Measurements from ENCODE around the gene UBE2G2. TPM values are rescaled to one million over a fixed set of nuclear protein-coding genes. Genes with fewer than 3 reads are reported as not detected.

Gene UBE2G2, protein sequence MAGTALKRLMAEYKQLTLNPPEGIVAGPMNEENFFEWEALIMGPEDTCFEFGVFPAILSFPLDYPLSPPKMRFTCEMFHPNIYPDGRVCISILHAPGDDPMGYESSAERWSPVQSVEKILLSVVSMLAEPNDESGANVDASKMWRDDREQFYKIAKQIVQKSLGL
- total RNA-seq = 80.2 TPM

DNA sequence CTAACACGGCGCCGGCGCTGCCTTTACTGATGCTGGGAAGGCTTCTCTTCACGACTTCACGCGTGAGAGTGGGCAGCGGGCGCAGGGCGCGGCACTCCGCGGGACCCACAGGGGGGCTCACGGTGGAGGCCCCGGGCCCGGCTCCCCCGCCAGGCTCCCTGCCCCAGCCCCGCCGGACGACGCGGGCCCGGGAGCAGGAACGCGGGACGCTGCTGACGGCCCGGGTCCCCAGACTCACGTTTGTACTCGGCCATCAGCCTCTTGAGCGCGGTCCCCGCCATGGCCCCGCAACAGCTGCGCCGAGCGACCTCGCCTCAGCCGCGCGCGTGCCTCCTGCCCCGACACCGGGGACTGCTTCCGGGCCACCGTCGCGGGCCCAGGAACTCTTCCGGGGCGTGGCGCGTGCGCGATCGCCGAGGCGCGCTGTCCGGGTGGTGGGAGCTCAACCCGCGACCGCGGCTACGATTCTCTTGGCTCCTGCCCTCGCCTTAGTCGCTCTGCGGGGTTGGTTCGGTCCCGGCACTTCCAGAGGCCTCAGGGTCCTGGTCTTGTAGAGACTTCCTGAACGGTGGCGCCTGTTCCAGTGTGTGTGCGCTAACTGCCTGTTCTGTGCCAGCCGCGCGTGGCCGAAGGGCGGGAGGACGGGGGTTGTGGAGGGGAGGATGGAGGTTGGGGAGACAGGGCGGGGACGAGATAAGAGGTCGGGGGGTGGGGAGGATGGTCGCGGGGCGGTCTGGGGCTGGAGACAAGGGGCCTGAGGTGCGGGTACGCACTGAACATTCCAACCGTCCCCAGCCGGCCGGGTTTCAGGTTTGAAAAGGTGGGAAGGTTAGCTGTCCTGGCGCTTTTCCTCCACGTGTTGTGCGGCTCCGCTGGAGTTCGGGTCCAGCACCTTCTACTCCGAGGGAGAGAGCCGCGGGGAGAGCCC, at the start of gene UBE2G2:
TSS of gene UBE2G2 (minus strand) at position 353 of the 928 bp plus-strand sequence. CDS start at position 281, 72 bp downstream.
- DNase-seq = peak; percentile 92

DNA sequence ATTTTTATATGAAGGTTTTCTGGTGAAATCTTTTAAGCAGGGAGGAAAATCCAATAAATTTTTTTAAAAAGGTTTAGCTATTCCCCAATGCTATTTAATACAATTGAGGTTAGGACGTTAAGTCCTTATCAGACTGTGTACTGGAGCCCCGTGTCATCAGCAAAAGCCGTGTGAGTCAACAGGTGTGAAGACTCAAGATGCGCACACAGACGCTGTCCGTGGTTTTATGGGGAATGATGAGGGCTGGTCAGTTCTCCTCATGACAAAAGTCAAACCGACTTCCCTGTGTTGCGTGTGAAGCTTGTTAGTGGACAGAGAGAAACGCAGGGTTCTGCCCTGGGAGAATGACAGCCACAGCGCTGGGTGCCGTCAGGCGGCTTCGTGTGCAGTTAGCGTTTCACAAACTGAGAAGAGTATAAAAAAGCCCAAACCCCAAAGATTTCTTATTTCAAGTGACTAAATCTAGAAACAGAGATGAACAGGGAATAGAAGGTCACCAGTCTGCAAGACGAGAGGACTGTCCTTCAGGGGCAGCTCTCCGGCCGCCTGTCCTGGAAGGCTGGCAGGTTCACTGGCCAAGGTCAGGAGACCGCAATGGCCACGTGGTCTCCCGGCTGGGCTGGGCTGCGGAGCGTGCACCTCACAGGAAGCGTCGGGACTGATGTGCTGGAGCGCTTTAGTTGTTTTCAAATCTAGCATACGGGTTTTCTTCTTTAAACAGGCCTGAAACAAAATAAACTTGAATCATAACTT, 49.5 kb upstream of the UBE2G2 start:
- DNase-seq = no peak

DNA sequence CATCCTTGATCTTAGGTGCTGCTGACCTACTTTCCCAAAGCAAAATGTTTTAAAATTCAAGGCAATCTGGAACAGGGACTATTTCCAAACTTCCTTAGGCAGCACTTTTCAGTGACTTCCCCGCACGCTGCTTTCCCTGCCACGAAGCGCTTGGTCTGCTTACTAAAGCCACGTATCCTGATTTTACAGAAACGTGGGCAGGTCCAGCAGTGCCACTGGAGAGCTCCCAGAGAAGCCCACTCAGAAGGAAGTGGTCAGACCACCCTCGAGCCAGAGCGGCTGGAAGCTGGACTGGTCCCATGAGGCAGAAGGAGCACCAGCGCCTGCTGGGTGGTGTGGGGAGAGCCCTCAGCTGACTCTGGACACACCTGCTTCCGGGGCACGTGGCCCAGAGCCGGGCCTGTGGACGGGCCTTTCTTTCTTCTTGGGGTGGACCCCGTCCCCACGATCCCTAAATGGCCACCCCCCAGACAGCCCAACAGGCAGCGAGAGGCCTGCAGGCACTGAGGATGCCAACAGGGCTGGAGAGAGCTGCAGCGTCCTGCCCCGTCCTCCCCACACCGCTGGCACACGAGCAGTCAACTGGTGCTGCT, 48.7 kb upstream of the UBE2G2 start:
- DNase-seq = no peak

DNA sequence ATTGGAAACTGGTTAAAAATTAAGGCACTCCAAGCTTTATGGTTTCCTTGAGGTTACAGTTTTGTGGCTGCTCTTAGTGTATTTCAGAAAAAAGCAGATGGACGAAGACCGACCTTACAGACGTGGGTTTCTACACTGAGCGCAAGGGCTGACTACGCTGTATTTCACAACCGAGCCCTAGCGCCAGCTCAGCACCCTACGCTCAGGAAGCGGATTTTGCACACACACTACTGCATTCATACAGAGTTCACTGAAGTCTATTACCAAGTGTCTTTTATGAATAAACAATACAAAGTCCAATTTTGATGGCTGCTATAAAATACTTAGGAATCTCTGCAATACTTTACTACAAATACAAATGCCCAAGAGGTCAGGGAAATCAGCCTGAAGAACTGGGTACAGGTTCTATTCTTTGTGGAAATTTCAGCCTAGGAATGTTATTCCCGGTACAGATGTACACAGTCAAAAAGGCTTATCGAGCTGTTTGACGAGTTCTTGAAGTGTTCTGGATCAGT, 48.1 kb upstream of the UBE2G2 start:
- DNase-seq = no peak

DNA sequence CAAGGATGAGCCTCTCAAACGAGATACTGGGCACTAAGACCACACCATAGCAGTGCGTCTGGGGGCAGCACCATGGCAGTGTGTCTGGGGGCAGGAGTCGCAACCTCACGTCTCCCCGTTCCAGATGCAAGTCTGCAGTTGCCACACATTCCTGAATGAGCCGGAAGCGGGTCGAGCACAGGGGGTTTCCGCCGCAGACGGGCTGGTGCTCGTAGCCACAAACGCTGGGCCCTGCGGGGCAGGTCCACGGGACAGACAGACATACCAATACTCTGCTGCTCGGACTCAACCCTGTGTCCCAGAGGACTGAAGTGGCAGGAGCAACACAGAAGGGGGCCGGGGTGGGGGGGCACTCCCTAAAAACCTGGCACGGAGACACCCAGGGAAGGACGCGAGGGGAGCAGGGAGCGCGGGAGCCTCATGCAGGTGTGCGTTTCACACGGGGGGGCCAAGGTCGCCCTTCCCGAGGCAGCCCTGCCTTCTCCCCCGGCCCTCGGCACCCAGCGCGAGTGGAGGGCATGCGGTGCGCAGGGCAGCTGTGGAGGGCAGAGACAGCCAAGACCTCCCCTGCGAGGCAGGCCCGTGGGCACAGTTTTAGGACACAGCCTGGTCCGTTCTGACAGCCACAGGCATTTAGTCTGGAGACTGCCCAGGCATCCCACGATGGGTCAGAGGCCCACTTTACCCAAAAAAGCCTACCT, 47.4 kb upstream of the UBE2G2 start:
- DNase-seq = no peak

DNA sequence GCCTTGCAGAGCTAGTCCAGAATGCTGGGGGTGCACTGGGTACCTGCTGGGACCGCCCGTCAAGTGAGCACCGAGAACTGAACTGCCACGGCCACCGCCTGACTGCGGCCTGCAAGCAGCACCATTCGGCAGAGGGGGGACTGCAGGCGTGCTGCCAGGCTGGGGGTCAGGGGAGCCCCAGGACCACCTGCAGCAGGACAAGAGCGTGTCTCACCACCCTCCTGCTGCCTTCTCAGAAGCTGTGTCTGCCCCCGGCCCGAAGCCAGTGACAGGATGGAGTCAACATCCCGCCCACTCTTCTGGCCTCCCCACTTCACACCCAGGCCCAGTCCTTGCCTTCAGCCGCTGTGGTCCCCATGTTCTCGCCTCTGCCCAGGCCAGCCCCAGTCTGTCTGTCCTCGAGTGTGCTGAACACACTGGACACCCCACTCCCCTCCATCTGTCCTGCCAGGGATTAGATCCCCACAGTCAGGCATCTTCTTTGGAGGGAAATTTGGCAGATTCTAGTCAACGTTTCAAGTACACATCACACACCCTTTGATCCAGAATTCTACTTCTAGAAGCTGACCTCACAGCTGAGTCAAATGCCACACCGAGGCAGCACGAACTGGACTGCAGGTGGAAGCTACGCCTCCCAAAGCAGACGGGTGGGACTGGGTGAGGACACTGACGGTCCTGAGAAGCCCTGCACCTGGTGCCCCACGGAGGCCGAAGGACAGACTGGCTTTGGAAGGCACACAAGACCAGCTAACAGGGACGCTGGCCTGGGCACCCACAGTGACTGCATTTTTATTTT, 45.8 kb upstream of the UBE2G2 start:
- DNase-seq = no peak

DNA sequence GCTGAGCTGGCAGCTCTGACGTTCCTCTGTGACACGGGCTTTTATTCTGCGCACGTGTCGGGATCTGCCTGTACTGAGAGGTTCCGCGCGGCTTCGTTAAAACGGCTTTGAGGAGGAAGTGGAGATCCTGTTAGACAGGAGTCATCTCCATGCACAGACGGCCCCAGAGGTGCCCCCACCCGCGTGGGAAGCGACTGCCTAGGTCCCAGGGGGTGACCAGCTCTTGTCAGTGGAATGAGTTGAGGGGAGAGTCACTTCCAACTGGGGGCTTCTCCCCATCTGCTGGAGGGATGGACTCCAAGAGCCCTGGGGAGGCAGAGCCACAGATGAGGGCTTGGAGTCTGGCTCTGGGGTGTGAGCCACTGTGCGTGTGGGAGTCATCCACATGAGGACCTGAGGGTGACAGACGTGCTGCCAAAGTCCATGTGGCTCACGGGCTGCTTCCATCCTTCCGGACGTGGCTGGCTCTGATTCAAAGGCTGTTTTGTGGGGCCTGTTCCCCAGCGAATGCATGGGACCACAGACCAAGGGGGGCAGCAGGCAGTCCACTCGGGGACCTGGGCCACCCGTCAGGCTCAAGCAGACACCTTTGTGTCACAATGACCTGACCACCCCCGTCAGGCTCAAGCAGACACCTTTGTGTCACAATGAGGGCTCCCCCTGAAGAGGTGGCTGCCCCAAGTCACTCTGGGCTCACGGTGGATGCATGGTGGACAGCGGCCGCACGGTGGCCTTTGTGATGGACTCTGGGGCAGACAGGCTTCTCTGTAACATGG, 45.1 kb upstream of the UBE2G2 start:
- DNase-seq = peak; percentile 66

DNA sequence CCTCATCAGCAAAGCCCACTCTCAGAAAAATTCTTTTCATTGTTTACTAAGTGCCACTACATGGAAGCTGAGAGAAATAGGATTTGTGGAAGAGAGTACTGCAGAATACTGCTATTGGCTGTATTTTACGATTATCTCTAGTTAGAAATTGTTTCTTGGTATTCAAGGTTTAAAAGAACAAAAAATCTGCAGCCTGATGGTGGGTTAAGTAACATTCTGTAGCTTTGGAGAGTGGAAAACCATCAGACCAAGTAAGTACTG, 44.5 kb upstream of the UBE2G2 start:
- no peak for DNase-seq

DNA sequence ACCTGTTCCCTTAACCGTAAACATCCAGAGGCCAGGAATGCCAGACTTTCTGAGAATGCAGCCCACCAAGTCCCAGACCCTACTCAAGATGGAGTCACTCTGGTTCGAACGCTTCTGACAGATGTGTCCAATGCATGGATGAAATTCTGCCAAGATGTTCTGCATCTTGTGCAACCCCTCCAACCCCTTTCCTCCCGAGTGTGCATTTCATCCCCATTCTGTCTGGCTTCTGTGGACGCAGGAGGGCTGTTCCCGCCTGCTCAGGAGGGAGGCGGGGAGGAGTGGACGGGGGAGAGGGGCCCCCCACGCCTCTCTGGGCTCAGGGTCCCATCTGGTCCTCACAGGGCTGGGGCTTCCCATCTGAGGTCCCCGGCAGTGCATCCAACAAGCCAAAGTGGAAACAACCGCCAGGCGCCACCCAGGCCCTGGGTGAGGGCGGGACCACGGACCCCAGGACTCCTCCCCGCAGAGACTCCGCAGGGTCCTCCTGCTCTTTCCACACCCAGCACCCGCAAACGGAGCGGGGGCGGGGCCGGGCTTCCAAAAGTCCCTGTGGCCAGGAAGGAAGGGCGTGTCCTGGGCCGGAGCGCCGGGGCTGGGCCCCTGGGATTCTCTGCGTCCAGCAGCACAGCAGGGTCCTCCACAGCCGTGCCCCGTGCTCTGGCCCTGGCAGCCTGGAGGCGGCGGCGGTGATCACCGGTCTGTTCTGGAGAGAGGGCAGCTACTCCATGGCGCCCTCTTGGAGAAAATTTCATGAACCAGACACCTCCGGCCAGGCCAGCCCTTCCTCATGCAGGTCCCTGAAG, 44.0 kb upstream of the UBE2G2 start:
- DNase-seq = peak; percentile 59

DNA sequence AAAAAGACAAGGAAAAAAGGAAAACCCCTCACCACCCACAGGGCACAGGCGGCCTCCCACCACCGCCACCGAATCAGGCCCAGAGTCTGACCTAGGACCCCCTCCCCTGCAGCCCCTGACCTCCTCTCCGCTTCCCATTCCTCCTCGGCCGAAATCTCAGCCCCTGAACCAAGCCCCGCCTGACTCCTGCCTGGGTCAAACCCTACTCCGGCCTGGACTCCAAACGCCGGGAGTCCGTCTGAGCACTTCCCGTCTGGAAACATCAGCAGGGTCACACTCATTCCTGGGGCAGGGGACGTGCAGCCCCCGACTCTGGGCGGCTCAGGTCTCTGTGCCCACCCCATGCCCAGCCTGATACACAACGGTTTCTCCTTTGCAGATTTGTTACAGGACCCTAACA, 42.6 kb upstream of the UBE2G2 start:
- DNase-seq = no peak

DNA sequence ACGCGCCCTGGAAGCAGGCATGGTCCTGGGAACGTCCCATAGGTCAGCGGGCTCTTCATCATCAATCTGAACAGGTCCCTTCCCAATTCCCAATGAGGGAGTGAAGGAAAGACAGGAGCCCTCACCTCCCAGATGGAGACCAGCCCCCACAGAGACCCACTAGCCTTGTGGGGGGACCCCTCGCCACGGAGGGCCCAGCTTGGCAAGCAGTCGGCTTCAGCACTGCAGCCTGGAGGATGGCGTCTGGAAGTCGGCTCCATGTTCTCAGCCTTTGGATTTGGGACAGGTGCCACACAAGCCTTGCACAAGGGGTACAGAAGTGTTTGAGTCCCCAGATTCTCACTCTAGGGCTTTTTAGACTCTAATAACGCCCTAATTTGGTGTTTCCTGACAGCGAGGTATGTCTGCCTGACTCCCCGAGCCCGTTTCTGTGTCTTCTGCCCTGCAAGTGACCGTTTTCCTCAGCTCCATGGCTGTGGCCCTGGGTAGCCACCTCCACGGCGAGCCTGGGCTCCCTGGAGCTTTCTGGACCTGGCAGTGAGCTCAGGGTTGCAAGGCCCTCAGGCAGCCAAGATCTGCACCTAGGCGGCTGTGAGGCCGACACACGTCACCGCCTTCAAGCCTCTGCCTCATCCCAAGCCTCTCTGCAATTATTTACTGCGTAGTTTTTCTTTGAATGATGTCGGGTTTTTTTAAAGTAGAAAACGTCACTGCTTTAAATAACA, 41.3 kb upstream of the UBE2G2 start:
- no peak for DNase-seq

DNA sequence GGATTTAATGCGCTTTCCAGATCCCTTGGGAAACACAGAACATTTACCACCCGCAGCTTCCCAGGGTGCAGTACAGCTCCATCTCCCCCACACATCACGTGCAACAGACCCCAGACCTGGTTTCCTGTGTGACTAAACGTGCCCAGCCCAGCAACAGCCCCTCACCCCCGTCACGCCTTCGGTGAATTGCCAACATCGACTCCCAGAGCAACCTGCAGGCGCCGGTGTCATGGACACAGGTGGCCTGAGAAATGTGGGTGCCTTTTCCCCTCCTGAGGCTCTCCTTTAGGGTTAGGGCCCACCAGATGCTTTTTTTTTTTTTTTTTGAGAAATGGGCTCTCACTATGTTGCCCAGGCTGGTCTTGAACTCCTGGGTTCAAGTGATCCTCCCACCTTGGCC, 40.5 kb upstream of the UBE2G2 start:
- no peak for DNase-seq

DNA sequence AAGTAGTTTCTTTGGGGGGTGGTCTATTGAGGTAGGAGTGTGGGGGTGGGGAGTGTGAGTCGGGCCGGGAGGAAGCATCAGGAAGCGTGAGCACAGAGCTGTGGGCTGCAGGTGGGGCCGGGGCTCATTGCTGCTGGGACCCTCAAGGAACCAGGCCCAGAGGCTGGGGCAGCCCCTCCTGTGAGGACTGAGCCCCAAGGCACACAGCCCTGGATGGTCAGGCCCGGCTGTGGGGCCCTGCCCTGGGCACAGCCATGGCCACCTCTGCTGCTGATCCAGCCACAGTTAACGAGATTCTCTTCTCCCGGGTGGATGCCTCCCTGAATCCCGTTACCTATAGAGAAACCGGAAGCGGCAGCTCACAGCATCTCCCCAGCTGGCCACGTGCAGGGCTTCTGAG, 39.2 kb upstream of the UBE2G2 start:
- no peak for DNase-seq

DNA sequence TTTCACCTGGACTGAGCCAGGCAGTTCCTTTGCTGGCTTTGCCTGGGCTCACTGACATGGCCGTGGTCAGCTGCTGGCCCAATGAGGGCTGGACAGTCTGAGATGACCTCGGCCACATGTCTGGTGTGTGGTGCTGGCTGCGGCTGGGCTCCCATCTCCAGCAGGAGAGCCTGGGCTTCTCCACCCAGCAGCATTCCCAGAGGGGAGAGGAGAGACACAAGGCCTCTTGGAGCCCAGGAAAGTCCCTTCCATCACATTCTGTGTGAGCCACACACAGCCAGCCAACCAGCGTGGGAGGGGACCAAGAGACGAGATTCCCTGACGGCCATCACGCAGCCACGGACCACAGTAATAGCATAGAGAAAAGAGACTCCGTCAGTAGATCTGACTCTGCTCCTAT, 37.3 kb upstream of the UBE2G2 start:
- no peak for DNase-seq

DNA sequence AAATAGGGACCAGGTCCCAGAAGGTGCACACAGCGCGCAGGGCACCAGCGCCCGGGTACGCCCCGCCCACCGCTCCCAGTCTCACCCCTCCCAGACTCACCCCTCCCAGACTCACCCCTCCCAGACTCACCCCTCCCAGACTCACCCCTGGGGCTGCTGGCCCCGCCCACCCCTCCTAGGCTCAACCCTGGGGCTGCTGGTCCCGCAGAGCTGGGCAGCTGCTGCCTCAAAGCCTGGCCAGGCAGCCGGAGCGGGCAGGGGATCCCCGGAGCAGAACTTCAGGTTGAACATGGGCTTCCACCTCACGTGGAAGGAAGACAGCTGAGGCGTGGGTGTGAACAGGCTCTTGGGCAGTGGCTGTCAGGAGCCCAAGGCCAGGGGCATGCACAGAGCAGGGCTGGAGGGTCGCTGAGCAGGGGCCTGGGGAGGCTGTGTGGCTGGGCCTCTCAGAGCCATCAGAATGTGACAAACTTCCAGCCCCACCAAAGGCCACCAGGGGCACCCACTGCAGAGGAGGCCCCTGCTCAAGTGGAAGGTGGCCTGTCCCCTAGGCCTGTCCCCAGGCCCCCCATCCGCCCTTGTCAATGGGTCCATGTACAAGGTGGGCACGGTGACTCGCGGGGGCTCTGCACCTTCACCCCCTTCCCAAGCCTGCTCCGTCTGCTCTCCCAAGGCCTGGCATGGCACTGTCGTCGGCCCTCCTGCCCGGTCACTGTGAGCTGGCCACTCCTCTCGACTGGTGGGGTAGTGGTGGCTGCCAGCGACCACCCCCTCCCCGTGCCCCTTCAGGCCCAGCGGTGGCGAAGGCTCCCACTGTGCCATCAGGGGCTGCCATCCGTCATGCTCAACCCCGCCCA, 36.6 kb upstream of the UBE2G2 start:
- peak; percentile 59 for DNase-seq

DNA sequence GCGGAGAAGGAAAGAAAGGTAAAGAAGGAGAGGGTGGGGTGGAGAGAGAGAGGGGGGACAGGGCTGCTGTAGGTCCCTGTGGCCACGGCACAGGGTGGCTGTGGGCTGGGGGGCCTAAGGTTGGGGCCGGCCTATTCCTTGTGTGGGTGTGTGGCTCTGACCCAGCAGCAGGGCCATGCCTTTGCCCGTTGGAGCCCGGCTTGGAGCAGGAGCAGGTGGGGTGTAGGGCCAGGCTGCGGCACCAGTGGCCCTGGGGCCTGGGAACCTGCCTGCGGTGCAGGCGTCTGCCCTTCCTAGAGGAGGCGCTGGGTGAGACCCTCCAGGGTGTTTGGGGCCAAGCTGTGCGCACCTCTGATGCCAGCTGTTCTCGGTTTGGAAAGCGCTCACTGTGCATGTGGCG, 35.9 kb upstream of the UBE2G2 start:
- DNase-seq = no peak

DNA sequence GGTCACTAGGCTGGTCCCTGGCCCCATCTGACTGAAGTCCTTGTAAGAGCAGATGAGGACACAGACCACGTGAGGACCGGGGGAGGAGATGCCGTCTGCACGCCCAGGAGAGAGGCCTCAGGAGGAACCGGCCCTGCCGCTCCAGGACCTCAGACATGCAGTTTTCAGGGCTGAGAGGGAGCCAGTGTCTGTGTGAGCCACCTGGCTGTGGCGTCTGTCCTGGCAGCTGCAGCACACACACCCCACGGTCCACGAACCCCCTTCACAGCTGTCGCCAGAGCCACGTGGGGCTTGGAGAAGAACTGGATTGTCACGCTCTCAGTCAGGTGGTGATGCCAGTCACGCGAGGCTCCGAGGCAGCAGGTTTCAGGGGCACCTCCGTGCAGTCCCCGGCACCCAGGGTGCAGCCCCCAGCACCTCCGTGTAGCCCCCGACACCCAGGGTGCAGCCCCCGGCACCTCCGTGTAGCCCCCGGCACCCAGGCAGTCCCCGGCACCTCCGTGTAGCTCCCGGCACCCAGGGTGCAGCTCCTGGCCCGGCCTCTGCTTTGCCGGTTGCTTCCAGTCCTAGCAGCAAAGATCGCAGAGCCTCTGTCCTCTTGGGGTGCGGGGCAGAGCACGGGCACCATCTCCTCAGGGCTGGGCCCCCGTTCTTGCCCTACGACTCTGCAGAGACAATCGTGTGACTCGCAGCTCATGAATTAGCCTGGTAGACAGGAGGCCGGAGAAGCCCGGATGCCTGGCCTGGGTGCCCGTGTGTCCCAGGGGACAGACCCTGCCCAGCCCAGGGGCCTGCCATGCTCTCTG, 35.2 kb upstream of the UBE2G2 start:
- peak; percentile 79 for DNase-seq

Measured in tongue (tissue), 2 donors.